Vagina (tissue), 2 donors: Measurements from ENCODE around the gene ANKRD13C. TPM values are rescaled to one million over a fixed set of nuclear protein-coding genes. Genes with fewer than 3 reads are reported as not detected.

Experiments
- DNase-seq, 2 donors: peaks; one replicate each; pipeline ENCODE4 v3.0.0-alpha.2; 2017; ENCODE audit errors: extremely low spot score in 2 of 2
- H3K27ac ChIP-seq: fragments of 200-600 bp; sonication (generic); one replicate; pipeline ENCODE4 v1.5.1; 2019
- H3K27me3 ChIP-seq: fragments of 200-600 bp; sonication (generic); one replicate; pipeline ENCODE4 v1.5.1; 2019
- H3K36me3 ChIP-seq, 2 donors: fragments of 200-600 bp; sonication (generic); one replicate each; pipeline ENCODE4 v1.5.1; 2017 to 2019
- H3K4me1 ChIP-seq: fragments of 200-600 bp; sonication (generic); one replicate; pipeline ENCODE4 v1.5.1; 2019
- H3K4me3 ChIP-seq, 2 donors: fragments of 200-600 bp; sonication (generic); 1 replicate in 1 of 2; 2 replicates in 1 of 2; pipeline ENCODE4 v1.5.1; 2016 to 2019
- H3K9me3 ChIP-seq: fragments of 200-600 bp; sonication (generic); one replicate; pipeline ENCODE4 v1.5.1; 2019
- POLR2A ChIP-seq, 2 donors: fragments of 450-650 bp; IDR thresholded peaks; one replicate each; pipeline ENCODE4 v1.6.1; 2017; ENCODE audit warnings: antibody characterized with exemption in 2 of 2, mild to moderate bottlenecking in 2 of 2, moderate library complexity in 2 of 2
- POLR2AphosphoS5 ChIP-seq, 2 donors: sonication (generic); formaldehyde crosslinking; IDR thresholded peaks; one replicate each; pipeline ENCODE4 v1.9.0; 2017; ENCODE audit warnings: antibody characterized with exemption in 2 of 2, mild to moderate bottlenecking in 2 of 2, low read depth in 1 of 2; ENCODE audit not compliant: insufficient read depth in 1 of 2
- intact Hi-C: fragments of 100-400 bp; cut with DNase I; formaldehyde crosslinking; loops from one replicate; pipeline ENCODE4 v1.15.1; 2023
- total RNA-seq: library from RNA; depleted of rRNA; stranded (reverse); fragments of >200 nt; gene quantifications from one replicate; pipeline ENCODE4 v1.2.3, GENCODE V29; 2016
- TF ChIP-seq, protein P1 (sequence below), 3 experiments: fragments of 450-650 bp in 2 of 3; fragments of 200-600 bp in 1 of 3; sonication (generic) in 1 of 3; IDR thresholded peaks; one replicate each; pipeline ENCODE4 v1.5.1; 2017 to 2019; ENCODE audit warnings: antibody characterized with exemption in 3 of 3, mild to moderate bottlenecking in 2 of 3, moderate library complexity in 2 of 3

The ANKRD13C gene
- total RNA-seq: 27.3 TPM

DNA sequence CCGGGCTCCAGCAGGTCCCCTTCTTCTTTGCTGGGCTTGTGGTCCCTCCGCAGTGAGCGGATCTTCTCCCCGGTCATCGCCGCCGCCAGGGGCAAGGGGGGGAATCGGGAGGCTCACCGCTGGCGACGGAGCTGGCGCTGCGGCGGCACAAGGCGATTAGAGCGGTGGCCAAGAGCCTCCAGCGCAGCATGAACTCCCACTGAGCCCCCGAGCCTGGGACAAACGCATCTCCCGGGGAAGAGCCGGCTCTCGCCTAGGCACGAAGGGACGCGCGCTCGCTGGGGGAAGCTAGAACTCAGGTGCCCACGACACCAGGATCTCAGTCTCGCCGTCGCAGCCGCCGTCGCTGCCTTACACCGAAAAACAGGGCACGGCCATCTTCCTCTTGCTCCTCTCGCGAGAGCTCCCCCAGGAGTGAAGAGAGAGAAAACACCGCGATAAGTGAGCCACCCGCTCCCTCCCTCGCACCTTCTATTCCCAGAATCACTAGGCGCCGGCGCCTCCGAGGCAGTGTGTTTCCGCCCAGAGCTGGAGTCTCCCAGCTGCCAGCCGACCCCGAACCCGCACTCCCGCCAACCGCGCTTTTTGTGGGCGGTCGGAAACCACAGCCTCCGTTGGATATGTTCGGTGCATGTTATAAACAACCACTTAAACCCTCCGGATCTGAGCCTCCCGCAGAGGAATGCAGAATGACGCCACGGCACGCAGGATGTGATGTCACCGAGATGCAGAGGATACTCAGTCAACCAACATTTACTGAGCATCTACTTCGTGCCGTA, at the start of gene ANKRD13C:
Gene ANKRD13C (minus strand): TSS at position 391 of the 779 bp plus-strand sequence. CDS start 314 bp downstream, at position 77.
- no peaks in the 10 kb centered on the region for H3K36me3 ChIP-seq
- DNase-seq: peak in 1 of 2 donors; percentile 96
- no peaks in the 10 kb centered on the region for H3K9me3 ChIP-seq
- peak within 1 kb of the TSS; percentile 97 for H3K27ac ChIP-seq
- TF ChIP-seq POLR2A (IDR thresholded peaks at IDR 0.05) (peak in 1 of 2 donors; percentile 67), POLR2AphosphoS5 (IDR thresholded peaks at IDR 0.05; ENCODE audit: insufficient read depth in 1 of 2, low read depth in 1 of 2) (peak; percentile 77 to 96)
- TF ChIP-seq, protein P1, sequence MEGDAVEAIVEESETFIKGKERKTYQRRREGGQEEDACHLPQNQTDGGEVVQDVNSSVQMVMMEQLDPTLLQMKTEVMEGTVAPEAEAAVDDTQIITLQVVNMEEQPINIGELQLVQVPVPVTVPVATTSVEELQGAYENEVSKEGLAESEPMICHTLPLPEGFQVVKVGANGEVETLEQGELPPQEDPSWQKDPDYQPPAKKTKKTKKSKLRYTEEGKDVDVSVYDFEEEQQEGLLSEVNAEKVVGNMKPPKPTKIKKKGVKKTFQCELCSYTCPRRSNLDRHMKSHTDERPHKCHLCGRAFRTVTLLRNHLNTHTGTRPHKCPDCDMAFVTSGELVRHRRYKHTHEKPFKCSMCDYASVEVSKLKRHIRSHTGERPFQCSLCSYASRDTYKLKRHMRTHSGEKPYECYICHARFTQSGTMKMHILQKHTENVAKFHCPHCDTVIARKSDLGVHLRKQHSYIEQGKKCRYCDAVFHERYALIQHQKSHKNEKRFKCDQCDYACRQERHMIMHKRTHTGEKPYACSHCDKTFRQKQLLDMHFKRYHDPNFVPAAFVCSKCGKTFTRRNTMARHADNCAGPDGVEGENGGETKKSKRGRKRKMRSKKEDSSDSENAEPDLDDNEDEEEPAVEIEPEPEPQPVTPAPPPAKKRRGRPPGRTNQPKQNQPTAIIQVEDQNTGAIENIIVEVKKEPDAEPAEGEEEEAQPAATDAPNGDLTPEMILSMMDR (IDR thresholded peaks at IDR 0.05): no peak
- H3K4me3 ChIP-seq: peak within 1 kb of the TSS; percentile 71 to 95
- H3K27me3 ChIP-seq: no peaks in the 10 kb centered on the region
- peaks cover 56% of the 10 kb centered on the region for H3K4me1 ChIP-seq
- intact Hi-C loops: no loop called here

GRCh38 chr1:70403759-70404158, 49.2 kb upstream of the ANKRD13C start:
- no peak overlapping the region for H3K27ac ChIP-seq
- no peak for TF ChIP-seq POLR2AphosphoS5 (IDR thresholded peaks at IDR 0.05; ENCODE audit: insufficient read depth in 1 of 2, low read depth in 1 of 2)
- TF ChIP-seq POLR2A (IDR thresholded peaks at IDR 0.05): no peak
- TF ChIP-seq, protein P1 (IDR thresholded peaks at IDR 0.05): no peak
- no peaks in the 10 kb centered on the region for H3K9me3 ChIP-seq
- DNase-seq: no peak
- no peaks in the 10 kb centered on the region for H3K4me1 ChIP-seq
- intact Hi-C loops: no loop called here
- H3K27me3 ChIP-seq: no peaks in the 10 kb centered on the region
- no peak overlapping the region for H3K4me3 ChIP-seq
- no peaks in the 10 kb centered on the region for H3K36me3 ChIP-seq

- no peak overlapping the region for H3K4me3 ChIP-seq
- H3K36me3 ChIP-seq: no peaks in the 10 kb centered on the region
- no peak overlapping the region for H3K27ac ChIP-seq
- TF ChIP-seq, protein P1 (IDR thresholded peaks at IDR 0.05): no peak
- TF ChIP-seq POLR2A (IDR thresholded peaks at IDR 0.05) (no peak), POLR2AphosphoS5 (IDR thresholded peaks at IDR 0.05; ENCODE audit: insufficient read depth in 1 of 2, low read depth in 1 of 2) (no peak)
- intact Hi-C loops: no loop called here
- H3K4me1 ChIP-seq: no peaks in the 10 kb centered on the region
- no peaks in the 10 kb centered on the region for H3K27me3 ChIP-seq
- no peak for DNase-seq
- no peaks in the 10 kb centered on the region for H3K9me3 ChIP-seq
Measured at GRCh38 chr1:70401974-70402373, 47.5 kb upstream of the ANKRD13C start.

DNA sequence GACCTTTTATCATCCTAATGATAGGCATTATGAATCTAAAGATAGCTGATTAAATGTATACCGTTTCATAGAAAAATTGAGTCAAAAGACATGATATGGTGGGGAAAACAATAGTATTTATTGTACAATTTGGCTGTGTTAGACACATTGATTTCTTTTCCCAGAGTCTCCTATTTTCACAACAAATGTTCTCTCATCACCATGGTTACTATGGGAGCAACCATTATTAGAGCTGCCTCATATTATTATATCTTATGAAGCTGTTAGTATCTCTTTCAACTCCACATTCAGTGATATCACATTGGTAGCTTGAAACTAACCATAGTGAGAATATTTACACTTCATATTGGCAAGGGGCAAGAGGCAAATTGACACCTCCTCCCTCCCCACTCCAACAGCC, 45.8 kb upstream of the ANKRD13C start:
- no peaks in the 10 kb centered on the region for H3K9me3 ChIP-seq
- TF ChIP-seq POLR2AphosphoS5 (IDR thresholded peaks at IDR 0.05; ENCODE audit: insufficient read depth in 1 of 2, low read depth in 1 of 2): no peak
- no peak for TF ChIP-seq POLR2A (IDR thresholded peaks at IDR 0.05)
- TF ChIP-seq, protein P1 (IDR thresholded peaks at IDR 0.05): no peak
- H3K4me3 ChIP-seq: no peak overlapping the region
- H3K27me3 ChIP-seq: no peaks in the 10 kb centered on the region
- no peak overlapping the region for H3K27ac ChIP-seq
- intact Hi-C loops: no loop called here
- no peak for DNase-seq
- no peaks in the 10 kb centered on the region for H3K4me1 ChIP-seq
- H3K36me3 ChIP-seq: no peaks in the 10 kb centered on the region

DNA sequence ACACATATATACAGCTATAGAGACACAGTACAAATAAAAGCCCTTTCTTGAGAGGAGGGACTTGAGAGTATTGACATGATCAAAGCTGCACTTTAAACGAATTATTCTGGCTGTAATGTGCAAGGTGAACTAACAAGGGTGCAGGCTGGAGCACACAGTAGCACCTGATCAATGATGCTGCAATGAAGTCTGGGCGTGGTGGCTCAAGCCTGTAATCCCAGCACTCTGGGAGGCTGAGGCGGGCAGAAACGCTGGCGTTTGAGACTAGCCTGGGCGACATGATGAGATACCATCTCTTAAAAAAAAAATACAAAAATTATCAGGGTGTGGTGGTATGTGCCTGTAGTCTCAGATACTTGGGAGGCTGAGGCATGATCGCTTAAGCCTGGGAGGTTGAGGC, 42.5 kb upstream of the ANKRD13C start:
- TF ChIP-seq POLR2A (IDR thresholded peaks at IDR 0.05) (no peak), POLR2AphosphoS5 (IDR thresholded peaks at IDR 0.05; ENCODE audit: insufficient read depth in 1 of 2, low read depth in 1 of 2) (no peak)
- TF ChIP-seq, protein P1 (IDR thresholded peaks at IDR 0.05): no peak
- Histone ChIP-seq H3K36me3 (no peaks in the 10 kb centered on the region), H3K4me3 (no peak overlapping the region), H3K27me3 (no peaks in the 10 kb centered on the region), H3K27ac (no peak overlapping the region), H3K9me3 (no peaks in the 10 kb centered on the region), H3K4me1 (no peaks in the 10 kb centered on the region)
- DNase-seq: no peak
- intact Hi-C loops: no loop called here
